ENCODE results near the gene ALPG.

GRCh38 chr2:232420463-232421188, 14.0 kb downstream of the ALPG start:
- no peak for TF ChIP-seq CTCF (IDR thresholded peaks at IDR 0.05 in 2 of 3, conservative IDR thresholded peaks at IDR 0.05 in 1 of 3; ENCODE audit: control insufficient read depth in 2 of 3, extremely low read depth in 1 of 3, insufficient read depth in 1 of 3, low read depth in 3 of 3, low read length in 3 of 3)
- TF ChIP-seq SMC3 (IDR thresholded peaks at IDR 0.05; ENCODE audit: borderline replicate concordance, low read length) = no peak
- TF ChIP-seq SREBF2 (IDR thresholded peaks at IDR 0.05; ENCODE audit: low read length) = no peak
- TF ChIP-seq EP300 (IDR thresholded peaks at IDR 0.05; ENCODE audit: borderline replicate concordance in 1 of 2, control insufficient read depth in 1 of 2, low read depth in 2 of 2, low read length in 2 of 2) = no peak
- no peak for TF ChIP-seq EZH2 (IDR thresholded peaks at IDR 0.05; ENCODE audit: borderline replicate concordance, control insufficient read depth, low read depth, low read length)
- TF ChIP-seq REST (IDR thresholded peaks at IDR 0.05; ENCODE audit: low read depth, low read length) = no peak
- no peak for TF ChIP-seq POLR2AphosphoS5 (IDR thresholded peaks at IDR 0.05; ENCODE audit: low read length)

Data from GM12878 (cell line).